ENCODE data around the gene TGM3. TPM values are rescaled to one million over a fixed set of nuclear protein-coding genes. Genes with fewer than 3 reads are reported as not detected.
"Not testable (repeated sequence)": the region's sequence is repeated elsewhere in the genome, so short reads cannot be mapped to it uniquely, and the experiment has no call there.

The TGM3 gene
- total RNA-seq, 1 donor from 2014 or later = not detected

- intact Hi-C loops (cut with micrococcal nuclease); H3K27me3 Mint-ChIP-seq (ENCODE audit: low read depth); H3K4me1 Mint-ChIP-seq (ENCODE audit: low read depth); H3K4me3 Mint-ChIP-seq (ENCODE audit: low read depth); DNase-seq (ENCODE audit: low spot score); H3K36me3 Mint-ChIP-seq (ENCODE audit: low read depth); H3K9me3 Mint-ChIP-seq; H3K27ac Mint-ChIP-seq: not testable (repeated sequence)
Observed at GRCh38 chr20:2264621-2265374, 31.0 kb upstream of the TGM3 start.

GRCh38 chr20:2273634-2274302 is 22.0 kb upstream of the TGM3 start:
- intact Hi-C loops (cut with micrococcal nuclease) = no loop called here
- Mint-ChIP-seq H3K4me3 (ENCODE audit: low read depth) (no peak overlapping the region), H3K27ac (no peak overlapping the region), H3K27me3 (ENCODE audit: low read depth) (peaks cover 4% of the 10 kb centered on the region), H3K9me3 (no peaks in the 10 kb centered on the region), H3K36me3 (ENCODE audit: low read depth) (no peaks in the 10 kb centered on the region), H3K4me1 (ENCODE audit: low read depth) (no peaks in the 10 kb centered on the region)
- no peak for DNase-seq (ENCODE audit: low spot score)

- H3K27me3 Mint-ChIP-seq (ENCODE audit: low read depth) = peaks cover 4% of the 10 kb centered on the region
- no peaks in the 10 kb centered on the region for H3K36me3 Mint-ChIP-seq (ENCODE audit: low read depth)
- H3K9me3 Mint-ChIP-seq = no peaks in the 10 kb centered on the region
- H3K4me3 Mint-ChIP-seq (ENCODE audit: low read depth) = no peak overlapping the region
- no peaks in the 10 kb centered on the region for H3K4me1 Mint-ChIP-seq (ENCODE audit: low read depth)
- DNase-seq (ENCODE audit: low spot score) = no peak
- H3K27ac Mint-ChIP-seq = no peak overlapping the region
- intact Hi-C loops (cut with micrococcal nuclease) = no loop called here
Observed at GRCh38 chr20:2276015-2276414, 19.8 kb upstream of the TGM3 start.

GRCh38 chr20:2279253-2279779 is 16.5 kb upstream of the TGM3 start:
- DNase-seq (ENCODE audit: low spot score) = no peak
- H3K27ac Mint-ChIP-seq = no peak overlapping the region
- H3K4me1 Mint-ChIP-seq (ENCODE audit: low read depth) = no peaks in the 10 kb centered on the region
- no peaks in the 10 kb centered on the region for H3K36me3 Mint-ChIP-seq (ENCODE audit: low read depth)
- no peaks in the 10 kb centered on the region for H3K9me3 Mint-ChIP-seq
- no peak overlapping the region for H3K4me3 Mint-ChIP-seq (ENCODE audit: low read depth)
- intact Hi-C loops (cut with micrococcal nuclease) = no loop called here
- H3K27me3 Mint-ChIP-seq (ENCODE audit: low read depth) = peaks cover 4% of the 10 kb centered on the region

- Mint-ChIP-seq H3K27ac (no peak overlapping the region), H3K27me3 (ENCODE audit: low read depth) (peaks cover 2% of the 10 kb centered on the region), H3K36me3 (ENCODE audit: low read depth) (no peaks in the 10 kb centered on the region), H3K9me3 (no peaks in the 10 kb centered on the region), H3K4me3 (ENCODE audit: low read depth) (no peak overlapping the region), H3K4me1 (ENCODE audit: low read depth) (no peaks in the 10 kb centered on the region)
- no peak for DNase-seq (ENCODE audit: low spot score)
- intact Hi-C loops (cut with micrococcal nuclease) = no loop called here
Observed at GRCh38 chr20:2280082-2280481, 15.7 kb upstream of the TGM3 start.

GRCh38 chr20:2281563-2281962 is 14.2 kb upstream of the TGM3 start:
- H3K9me3 Mint-ChIP-seq = no peaks in the 10 kb centered on the region
- H3K27ac Mint-ChIP-seq = no peak overlapping the region
- no peaks in the 10 kb centered on the region for H3K4me1 Mint-ChIP-seq (ENCODE audit: low read depth)
- DNase-seq (ENCODE audit: low spot score) = no peak
- H3K4me3 Mint-ChIP-seq (ENCODE audit: low read depth) = no peak overlapping the region
- H3K36me3 Mint-ChIP-seq (ENCODE audit: low read depth) = no peaks in the 10 kb centered on the region
- H3K27me3 Mint-ChIP-seq (ENCODE audit: low read depth) = peaks cover 2% of the 10 kb centered on the region
- intact Hi-C loops (cut with micrococcal nuclease) = no loop called here

DNA sequence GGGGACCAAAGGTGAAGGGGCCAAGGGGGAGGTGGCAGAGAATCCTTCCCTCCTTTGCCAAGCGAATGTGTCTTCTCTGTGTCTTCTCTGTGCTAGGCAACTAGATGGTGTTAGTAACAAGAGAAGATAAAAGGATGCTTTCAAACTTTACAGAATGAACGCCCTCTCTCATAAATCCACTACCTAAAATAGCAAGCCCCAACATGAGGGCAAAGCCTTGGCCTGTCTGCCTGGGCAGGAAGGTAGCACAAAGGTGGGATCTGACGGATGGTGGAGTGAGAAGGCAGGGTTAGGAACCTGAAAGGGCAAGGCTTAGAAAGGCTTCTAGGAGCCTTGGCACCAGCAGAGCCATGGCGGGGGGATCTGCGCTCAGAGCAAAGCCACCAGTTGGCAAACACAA is 13.6 kb upstream of the TGM3 start:
- Mint-ChIP-seq H3K9me3 (no peaks in the 10 kb centered on the region), H3K4me3 (ENCODE audit: low read depth) (no peak overlapping the region), H3K27me3 (ENCODE audit: low read depth) (peaks cover 2% of the 10 kb centered on the region), H3K27ac (no peak overlapping the region), H3K4me1 (ENCODE audit: low read depth) (no peaks in the 10 kb centered on the region), H3K36me3 (ENCODE audit: low read depth) (no peaks in the 10 kb centered on the region)
- no peak for DNase-seq (ENCODE audit: low spot score)
- intact Hi-C loops (cut with micrococcal nuclease) = no loop called here

DNA sequence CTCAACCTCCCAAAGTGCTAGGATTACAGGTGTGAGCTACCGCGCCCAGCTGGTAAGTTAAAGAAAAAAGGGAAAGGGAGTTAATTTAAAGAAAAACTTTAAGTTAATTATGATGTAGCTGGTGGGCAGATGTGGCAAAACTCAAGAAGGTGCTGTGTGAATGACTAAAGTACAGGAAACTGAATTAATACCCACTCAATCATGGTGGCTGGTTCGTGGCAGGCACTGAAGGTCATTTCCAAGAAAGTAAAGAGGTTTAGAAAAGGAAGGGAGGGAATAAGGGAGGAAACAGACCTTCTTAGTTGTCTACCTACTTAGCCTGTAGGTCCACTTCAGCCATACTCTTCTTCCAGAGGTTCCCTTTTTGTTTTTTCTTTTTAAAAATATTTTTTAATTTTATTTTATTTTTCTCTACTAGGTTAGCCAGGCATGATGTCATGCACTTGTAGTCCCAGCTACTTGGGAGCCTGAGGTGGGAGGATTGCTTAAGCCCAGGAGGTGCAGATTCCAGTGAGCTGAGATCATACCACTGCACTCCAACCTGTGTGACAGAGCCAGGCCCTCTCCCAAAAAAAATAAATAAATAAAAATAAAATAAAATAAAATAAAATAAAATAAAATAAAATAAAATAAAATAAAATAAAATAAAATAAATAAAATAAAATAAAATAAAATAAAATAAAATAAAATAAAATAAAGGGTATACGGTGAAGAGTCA is 11.9 kb upstream of the TGM3 start:
- Mint-ChIP-seq H3K36me3 (ENCODE audit: low read depth) (no peaks in the 10 kb centered on the region), H3K4me1 (ENCODE audit: low read depth) (peaks cover 4% of the 10 kb centered on the region), H3K4me3 (ENCODE audit: low read depth) (no peak overlapping the region), H3K9me3 (no peaks in the 10 kb centered on the region), H3K27ac (no peak overlapping the region), H3K27me3 (ENCODE audit: low read depth) (no peaks in the 10 kb centered on the region)
- intact Hi-C loops (cut with micrococcal nuclease) = no loop called here
- DNase-seq (ENCODE audit: low spot score) = no peak

DNA sequence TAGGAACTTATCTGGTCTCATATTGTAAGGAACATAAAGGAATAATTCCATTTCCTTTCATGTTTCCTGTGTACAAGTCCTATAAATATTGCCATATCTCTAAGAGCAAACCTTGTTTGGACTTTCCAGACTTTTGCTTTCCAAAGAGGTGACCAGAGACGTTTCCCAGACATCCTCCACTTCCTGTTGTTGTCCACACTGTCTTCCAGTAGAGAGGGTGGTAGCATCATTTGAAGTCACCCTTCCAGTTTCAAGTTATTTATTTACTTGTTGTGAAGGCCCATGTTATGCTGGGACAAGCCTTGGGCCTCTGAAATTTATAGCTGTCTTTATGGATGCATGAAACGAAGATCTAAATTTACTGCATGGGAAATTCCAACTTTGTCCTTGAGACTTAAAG is 10.6 kb upstream of the TGM3 start:
- no peak overlapping the region for H3K4me3 Mint-ChIP-seq (ENCODE audit: low read depth)
- H3K9me3 Mint-ChIP-seq = no peaks in the 10 kb centered on the region
- no peaks in the 10 kb centered on the region for H3K36me3 Mint-ChIP-seq (ENCODE audit: low read depth)
- intact Hi-C loops (cut with micrococcal nuclease) = no loop called here
- no peaks in the 10 kb centered on the region for H3K27me3 Mint-ChIP-seq (ENCODE audit: low read depth)
- no peak overlapping the region for H3K27ac Mint-ChIP-seq
- DNase-seq (ENCODE audit: low spot score) = no peak
- peaks cover 8% of the 10 kb centered on the region for H3K4me1 Mint-ChIP-seq (ENCODE audit: low read depth)

DNA sequence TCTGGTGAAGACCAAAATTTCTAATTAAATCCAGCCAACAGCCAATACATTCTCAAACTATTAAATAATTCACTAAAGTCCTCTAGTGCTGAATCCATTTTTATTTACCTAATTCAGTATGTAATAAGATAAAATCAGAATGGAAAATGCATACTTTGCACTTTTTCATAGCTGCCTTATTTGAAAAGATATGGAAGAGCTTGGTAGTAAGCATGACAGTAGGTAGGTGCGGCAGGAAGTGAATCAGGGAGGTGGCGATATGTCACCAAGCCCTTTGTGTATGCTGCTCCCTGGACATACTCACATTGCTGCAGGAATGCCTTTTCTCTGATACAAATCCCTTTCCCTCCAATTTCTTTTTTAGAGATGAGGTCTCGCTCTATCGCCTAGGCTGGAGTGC is 10.2 kb upstream of the TGM3 start:
- Mint-ChIP-seq H3K36me3 (ENCODE audit: low read depth) (no peaks in the 10 kb centered on the region), H3K27me3 (ENCODE audit: low read depth) (no peaks in the 10 kb centered on the region), H3K4me3 (ENCODE audit: low read depth) (no peak overlapping the region), H3K9me3 (no peaks in the 10 kb centered on the region), H3K27ac (no peak overlapping the region), H3K4me1 (ENCODE audit: low read depth) (peaks cover 8% of the 10 kb centered on the region)
- no peak for DNase-seq (ENCODE audit: low spot score)
- intact Hi-C loops (cut with micrococcal nuclease) = no loop called here

DNA sequence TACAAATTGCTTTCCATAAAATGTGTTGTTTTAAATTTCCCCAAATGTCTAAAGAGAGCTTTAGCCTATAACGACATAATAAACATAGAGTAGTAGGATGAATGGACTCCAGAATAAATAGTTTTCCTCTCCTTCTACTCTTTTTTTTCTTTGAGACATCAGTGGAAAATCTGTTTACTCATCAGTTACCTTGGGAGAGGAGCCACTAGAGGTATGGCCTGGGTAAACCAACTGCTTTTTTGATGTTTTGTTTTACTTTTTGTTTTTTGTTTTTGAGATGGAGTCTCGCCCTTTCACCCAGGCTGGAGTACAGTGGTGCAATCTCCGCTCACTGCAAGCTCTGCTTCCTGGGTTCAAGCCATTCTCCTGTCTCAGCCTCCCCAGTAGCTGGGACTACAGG is 8.3 kb upstream of the TGM3 start:
- no peaks in the 10 kb centered on the region for H3K9me3 Mint-ChIP-seq
- peaks cover 2% of the 10 kb centered on the region for H3K27me3 Mint-ChIP-seq (ENCODE audit: low read depth)
- no peak for DNase-seq (ENCODE audit: low spot score)
- intact Hi-C loops (cut with micrococcal nuclease) = no loop called here
- H3K36me3 Mint-ChIP-seq (ENCODE audit: low read depth) = no peaks in the 10 kb centered on the region
- peaks cover 8% of the 10 kb centered on the region for H3K4me1 Mint-ChIP-seq (ENCODE audit: low read depth)
- no peak overlapping the region for H3K27ac Mint-ChIP-seq
- no peak overlapping the region for H3K4me3 Mint-ChIP-seq (ENCODE audit: low read depth)

DNA sequence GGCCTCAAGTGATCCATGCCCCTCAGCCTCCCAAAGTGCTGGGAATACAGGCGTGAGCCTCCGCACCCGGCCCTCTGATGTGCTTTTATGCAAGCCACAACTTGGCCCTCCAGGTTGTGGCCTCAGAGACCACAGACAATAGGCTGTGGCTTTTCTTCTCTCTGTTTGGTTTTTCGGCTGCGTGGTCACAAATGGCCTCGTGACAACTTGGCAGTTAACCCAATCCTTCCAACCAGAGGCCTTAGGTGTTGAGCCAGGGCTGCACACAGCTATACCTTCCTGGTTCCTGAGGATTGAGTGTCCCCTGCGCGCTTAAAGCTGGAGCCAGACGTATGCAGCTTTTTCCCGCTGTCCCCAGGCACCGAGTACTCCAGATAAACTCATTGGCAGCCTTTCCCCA is 6.3 kb upstream of the TGM3 start:
- H3K4me1 Mint-ChIP-seq (ENCODE audit: low read depth) = peaks cover 8% of the 10 kb centered on the region
- intact Hi-C loops (cut with micrococcal nuclease) = no loop called here
- H3K36me3 Mint-ChIP-seq (ENCODE audit: low read depth) = no peaks in the 10 kb centered on the region
- no peak overlapping the region for H3K27ac Mint-ChIP-seq
- peaks cover 2% of the 10 kb centered on the region for H3K27me3 Mint-ChIP-seq (ENCODE audit: low read depth)
- H3K4me3 Mint-ChIP-seq (ENCODE audit: low read depth) = no peak overlapping the region
- DNase-seq (ENCODE audit: low spot score) = no peak
- no peaks in the 10 kb centered on the region for H3K9me3 Mint-ChIP-seq

GRCh38 chr20:2290486-2290885 is 5.3 kb upstream of the TGM3 start:
- Mint-ChIP-seq H3K36me3 (ENCODE audit: low read depth) (no peaks in the 10 kb centered on the region), H3K4me1 (ENCODE audit: low read depth) (peaks cover 8% of the 10 kb centered on the region), H3K27me3 (ENCODE audit: low read depth) (peaks cover 2% of the 10 kb centered on the region), H3K27ac (no peak overlapping the region), H3K9me3 (no peaks in the 10 kb centered on the region), H3K4me3 (ENCODE audit: low read depth) (no peak overlapping the region)
- intact Hi-C loops (cut with micrococcal nuclease) = no loop called here
- no peak for DNase-seq (ENCODE audit: low spot score)

Measured in activated T-helper 2 cell treated with anti-CD3 and anti-CD28 coated beads, Interferon-gamma antibody, Interleukin-2, Interleukin-4, amounts not matched to agents 10 μg/mL and 5 μg/mL and 100 μg/mL, durations not matched to agents 14 hours and 24 hours and 36 hours (primary cell).